Kidney (tissue), 14 donors: Measurements from ENCODE around the gene MAPK6. TPM values are rescaled to one million over a fixed set of nuclear protein-coding genes. Genes with fewer than 3 reads are reported as not detected.
"Not testable (repeated sequence)": the region's sequence is repeated elsewhere in the genome, so short reads cannot be mapped to it uniquely, and the experiment has no call there.

ENCODE experiments used
- DNase-seq, 5 donors: peaks; one replicate each; pipeline ENCODE4 v3.0.0-alpha.2; 2013 to 2020
- FAIRE-seq: peaks from 2 replicates; lab custom pipeline; 2012; peaks lifted over from hg19 to GRCh38; lab: Jason Lieb, UNC
- H3K27ac ChIP-seq, 2 donors: one replicate each; pipeline ENCODE4 v1.7.0; 2013; ENCODE audit warnings: low read depth in 2 of 2, low read length in 2 of 2, inconsistent platforms in 1 of 2
- H3K27me3 ChIP-seq: one replicate; pipeline ENCODE4 v1.7.1; 2013; ENCODE audit warnings: low read length, inconsistent platforms; ENCODE audit not compliant: control insufficient read depth, insufficient read depth
- H3K36me3 ChIP-seq, 3 donors: one replicate each; pipeline versions ENCODE4 v1.7.0 to v1.7.1; 2013; ENCODE audit warnings: low read length in 3 of 3, control low read depth in 1 of 3, inconsistent platforms in 1 of 3; ENCODE audit not compliant: insufficient read depth in 3 of 3, control insufficient read depth in 2 of 3
- H3K4me1 ChIP-seq, 3 donors: one replicate each; pipeline versions ENCODE4 v1.7.0 to v1.7.1; 2013; ENCODE audit warnings: low read length in 3 of 3, inconsistent platforms in 1 of 3, low read depth in 1 of 3; ENCODE audit not compliant: control insufficient read depth in 2 of 3, insufficient read depth in 2 of 3
- H3K4me3 ChIP-seq, 3 donors: one replicate each; pipeline versions ENCODE4 v1.7.0 to v1.8.1; 2013; ENCODE audit warnings: low read length in 3 of 3, control low read depth in 1 of 3, inconsistent platforms in 1 of 3
- H3K9ac ChIP-seq, 3 donors: one replicate each; pipeline versions ENCODE4 v1.7.0 to v1.7.1; 2013; ENCODE audit warnings: low read length in 3 of 3, control low read depth in 1 of 3, inconsistent platforms in 1 of 3
- H3K9me3 ChIP-seq, 3 donors: one replicate each; pipeline versions ENCODE4 v1.7.0 to v1.7.1; 2013; ENCODE audit warnings: low read length in 3 of 3, control low read depth in 1 of 3, inconsistent platforms in 1 of 3; ENCODE audit not compliant: control insufficient read depth in 2 of 3, insufficient read depth in 1 of 3
- CTCF ChIP-seq: IDR thresholded peaks from 3 replicates; pipeline ENCODE4 v1.5.1; 2012; ENCODE audit warnings: mild to moderate bottlenecking, moderate library complexity, borderline replicate concordance; ENCODE audit not compliant: insufficient read depth; ENCODE audit errors: extremely low read depth
- intact Hi-C: fragments of 100-400 bp; cut with DNase I; formaldehyde crosslinking; loops from one replicate; pipeline ENCODE4 v1.11.1; 2022
- polyA plus RNA-seq: library from polyadenylated mRNA; stranded (reverse); fragments of 350-450 nt; fragmentation: Illumina TruSeq; extraction: RNeasy Lipid Tissue Mini Kit (QIAGEN cat#74804); gene quantifications from one replicate; pipeline ENCODE4 v1.2.3, GENCODE V29; 2014; ENCODE audit warnings: low read depth, low replicate concordance; ENCODE audit not compliant: insufficient read depth
- total RNA-seq: library from RNA; stranded (reverse); fragmentation: NEBNext Ultra II Directional; extraction: Animal tissue kit (Norgen Biotek cat#: 25700); gene quantifications from one replicate; pipeline ENCODE4 v1.2.1, GENCODE V29; 2021
- donor health status: control.
- donor health status: control.
- donor health status: control.
- donor health status: control.
- donor health status: control.
- donor health status: DM: yes; HTN: yes; CAD: no.
- donor health status: Normal renal cell carcinoma (clear cell type).

The MAPK6 gene
- total and polyA plus RNA-seq, 2 donors from 2014 or later: 6.5 to 22.9 TPM

- FAIRE-seq: no peak
- H3K4me1 ChIP-seq: no peaks in the 10 kb centered on the region
- DNase-seq: no peak
- TF ChIP-seq CTCF: no peak
- H3K9ac ChIP-seq: no peak overlapping the region
- H3K27ac ChIP-seq: no peak overlapping the region
- no peaks in the 10 kb centered on the region for H3K36me3 ChIP-seq
- H3K4me3 ChIP-seq: no peak overlapping the region
- H3K27me3 ChIP-seq: no peaks in the 10 kb centered on the region
- no peaks in the 10 kb centered on the region for H3K9me3 ChIP-seq
- intact Hi-C loops: no loop called here
Measured at GRCh38 chr15:51991141-51991540, 27.9 kb upstream of the MAPK6 start.

DNA sequence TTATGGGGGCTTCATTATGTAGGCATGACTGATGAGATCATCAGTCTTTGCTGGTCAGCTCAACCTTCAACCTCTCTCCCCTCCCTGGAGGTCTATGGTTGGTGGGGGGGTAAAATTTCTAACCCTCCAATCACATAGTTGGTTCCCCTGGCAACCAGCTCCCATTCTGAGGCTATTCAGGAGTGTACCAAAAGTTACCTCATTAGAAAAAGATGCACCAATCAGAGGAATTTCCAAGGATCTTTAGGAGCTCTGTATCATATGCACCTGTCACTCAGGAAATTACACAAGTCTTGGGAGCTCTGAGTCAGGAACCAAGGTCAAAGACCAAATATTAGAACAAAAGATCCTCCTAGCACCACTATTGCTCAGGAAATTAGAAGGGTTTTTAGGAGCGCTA, 26.1 kb upstream of the MAPK6 start:
- TF ChIP-seq CTCF: no peak
- Histone ChIP-seq H3K27ac (no peak overlapping the region), H3K9me3 (no peaks in the 10 kb centered on the region), H3K36me3 (no peaks in the 10 kb centered on the region), H3K27me3 (no peaks in the 10 kb centered on the region), H3K4me1 (no peaks in the 10 kb centered on the region), H3K9ac (no peak overlapping the region), H3K4me3 (no peak overlapping the region)
- FAIRE-seq (no peak), DNase-seq (no peak)
- intact Hi-C loops: no loop called here

GRCh38 chr15:52002351-52002750, 16.7 kb upstream of the MAPK6 start:
- no peak for DNase-seq
- Histone ChIP-seq H3K9ac (no peak overlapping the region), H3K4me1 (no peaks in the 10 kb centered on the region), H3K9me3 (no peaks in the 10 kb centered on the region), H3K4me3 (no peak overlapping the region), H3K36me3 (no peaks in the 10 kb centered on the region), H3K27me3 (no peaks in the 10 kb centered on the region), H3K27ac (no peak overlapping the region)
- TF ChIP-seq CTCF: no peak
- no peak for FAIRE-seq
- intact Hi-C loops: no loop called here

- DNase-seq, H3K4me1 ChIP-seq, H3K4me3 ChIP-seq, H3K27ac ChIP-seq, H3K9ac ChIP-seq, H3K9me3 ChIP-seq, FAIRE-seq, intact Hi-C loops, H3K36me3 ChIP-seq, H3K27me3 ChIP-seq: not testable (repeated sequence)
Measured at GRCh38 chr15:52003089-52003488, 15.9 kb upstream of the MAPK6 start.
